ENCODE measurements around the gene IL36B.

Gene IL36B

DNA sequence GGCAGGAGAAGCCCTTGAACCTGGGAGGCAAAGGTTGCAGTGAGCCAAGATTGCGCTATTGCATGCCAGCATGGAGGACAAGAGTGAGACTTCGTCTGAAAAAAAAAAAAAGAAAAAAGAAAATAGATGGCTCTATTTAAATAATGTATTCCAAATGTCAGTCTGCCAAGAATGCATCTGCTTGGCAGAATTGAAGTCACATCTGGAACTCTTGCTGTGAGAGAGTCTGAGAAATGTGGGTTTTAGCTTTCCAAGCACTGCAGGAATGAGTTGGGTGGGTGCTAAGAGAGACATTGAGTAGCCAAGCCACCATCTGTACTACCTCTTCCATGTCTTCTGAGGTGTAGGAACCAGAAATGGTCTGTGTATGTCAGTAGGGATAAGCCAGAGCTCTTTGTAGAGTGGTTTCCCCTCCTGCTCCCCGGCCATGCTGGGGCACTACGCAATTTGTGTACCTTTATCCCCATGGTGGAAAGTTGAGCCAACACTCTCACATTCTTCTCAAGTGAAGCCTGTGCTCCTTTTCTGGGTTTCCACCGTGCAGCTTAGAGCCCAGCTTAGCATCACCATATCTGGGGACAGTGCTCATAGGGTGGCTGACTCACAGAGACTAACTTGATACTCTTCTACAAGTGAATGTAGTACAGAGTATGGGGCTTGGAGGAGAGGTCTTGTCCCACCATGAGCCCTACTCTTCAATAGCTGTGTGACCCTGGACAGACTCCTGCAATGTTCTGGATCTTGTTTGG, 40.4 kb upstream of the IL36B start:
- in situ Hi-C loops (cut with HindIII; ENCODE audit: low pct_ligation_motif_present, low sequenced_read_pairs), result no loop called here
- peaks cover 3% of the 10 kb centered on the region for H3K27me3 ChIP-seq (replicated peaks)
- H3K27ac ChIP-seq, result no peak overlapping the region
- DNase-seq, result no peak
- no peaks in the 10 kb centered on the region for H3K36me3 ChIP-seq (replicated peaks)
- TF ChIP-seq, protein P1, sequence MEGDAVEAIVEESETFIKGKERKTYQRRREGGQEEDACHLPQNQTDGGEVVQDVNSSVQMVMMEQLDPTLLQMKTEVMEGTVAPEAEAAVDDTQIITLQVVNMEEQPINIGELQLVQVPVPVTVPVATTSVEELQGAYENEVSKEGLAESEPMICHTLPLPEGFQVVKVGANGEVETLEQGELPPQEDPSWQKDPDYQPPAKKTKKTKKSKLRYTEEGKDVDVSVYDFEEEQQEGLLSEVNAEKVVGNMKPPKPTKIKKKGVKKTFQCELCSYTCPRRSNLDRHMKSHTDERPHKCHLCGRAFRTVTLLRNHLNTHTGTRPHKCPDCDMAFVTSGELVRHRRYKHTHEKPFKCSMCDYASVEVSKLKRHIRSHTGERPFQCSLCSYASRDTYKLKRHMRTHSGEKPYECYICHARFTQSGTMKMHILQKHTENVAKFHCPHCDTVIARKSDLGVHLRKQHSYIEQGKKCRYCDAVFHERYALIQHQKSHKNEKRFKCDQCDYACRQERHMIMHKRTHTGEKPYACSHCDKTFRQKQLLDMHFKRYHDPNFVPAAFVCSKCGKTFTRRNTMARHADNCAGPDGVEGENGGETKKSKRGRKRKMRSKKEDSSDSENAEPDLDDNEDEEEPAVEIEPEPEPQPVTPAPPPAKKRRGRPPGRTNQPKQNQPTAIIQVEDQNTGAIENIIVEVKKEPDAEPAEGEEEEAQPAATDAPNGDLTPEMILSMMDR (IDR thresholded peaks at IDR 0.05; ENCODE audit: low read depth, low read length, missing control alignments), result no peak
- H3K4me3 ChIP-seq (ENCODE audit: low read depth, low read length), result no peak overlapping the region

DNA sequence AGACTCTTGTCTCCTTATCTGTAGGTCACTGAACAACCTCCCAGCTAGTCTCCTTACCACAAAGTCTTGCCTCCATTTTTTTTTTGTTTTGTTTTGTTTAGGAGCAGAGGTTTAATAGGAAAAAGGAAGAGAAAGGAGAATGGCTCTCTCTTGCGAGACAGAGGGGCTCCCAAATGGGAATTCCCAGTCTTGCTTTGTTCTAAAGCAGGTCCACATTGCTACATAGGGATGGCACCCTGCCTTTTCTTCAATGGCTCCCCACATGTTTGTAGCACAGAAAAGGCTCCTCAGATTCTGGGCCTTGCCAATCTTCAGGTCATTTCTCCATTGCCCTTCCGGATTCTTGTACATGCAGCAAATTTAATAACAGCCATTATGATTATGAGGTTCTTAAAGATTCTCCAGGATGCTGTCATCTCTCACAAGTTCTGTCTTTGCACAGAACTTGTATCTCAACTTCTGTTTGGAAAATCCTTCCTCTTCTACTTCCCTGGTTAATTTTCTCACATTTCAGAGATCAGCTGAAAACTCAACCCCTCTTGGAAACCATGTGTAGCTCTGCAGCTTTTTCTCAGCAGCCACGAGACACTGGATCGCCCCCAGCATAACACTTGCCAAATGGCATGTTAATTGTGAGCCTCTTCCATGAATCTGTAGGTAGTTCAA, 38.7 kb upstream of the IL36B start:
- DNase-seq, result no peak
- no peak overlapping the region for H3K4me3 ChIP-seq (ENCODE audit: low read depth, low read length)
- in situ Hi-C loops (cut with HindIII; ENCODE audit: low pct_ligation_motif_present, low sequenced_read_pairs), result no loop called here
- no peak overlapping the region for H3K27ac ChIP-seq
- TF ChIP-seq, protein P1 (IDR thresholded peaks at IDR 0.05; ENCODE audit: low read depth, low read length, missing control alignments), result no peak
- no peaks in the 10 kb centered on the region for H3K36me3 ChIP-seq (replicated peaks)
- peaks cover 6% of the 10 kb centered on the region for H3K27me3 ChIP-seq (replicated peaks)

DNA sequence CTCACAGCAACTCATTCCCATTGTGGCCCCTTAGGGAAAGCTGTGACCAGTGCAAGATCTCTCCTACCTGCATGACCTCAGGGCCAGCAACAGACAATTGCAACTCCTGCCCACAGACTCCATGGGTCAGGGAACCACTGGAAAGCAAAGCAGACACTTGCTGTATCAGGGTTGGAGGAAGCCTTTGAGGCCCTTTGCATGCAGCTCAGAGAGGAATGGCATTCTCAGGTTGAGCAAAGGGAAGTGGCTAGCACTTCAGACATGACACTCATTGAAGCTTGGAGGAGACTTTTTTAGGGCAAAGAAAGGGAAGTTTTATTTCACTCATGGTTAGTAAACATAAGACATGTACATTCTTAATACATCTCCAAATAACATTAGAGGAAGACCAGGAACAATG, 37.2 kb upstream of the IL36B start:
- Histone ChIP-seq H3K27me3 (replicated peaks) (peaks cover 6% of the 10 kb centered on the region), H3K27ac (no peak overlapping the region), H3K4me3 (ENCODE audit: low read depth, low read length) (no peak overlapping the region), H3K36me3 (replicated peaks) (no peaks in the 10 kb centered on the region)
- DNase-seq, result no peak
- in situ Hi-C loops (cut with HindIII; ENCODE audit: low pct_ligation_motif_present, low sequenced_read_pairs), result no loop called here
- TF ChIP-seq, protein P1 (IDR thresholded peaks at IDR 0.05; ENCODE audit: low read depth, low read length, missing control alignments), result no peak

DNA sequence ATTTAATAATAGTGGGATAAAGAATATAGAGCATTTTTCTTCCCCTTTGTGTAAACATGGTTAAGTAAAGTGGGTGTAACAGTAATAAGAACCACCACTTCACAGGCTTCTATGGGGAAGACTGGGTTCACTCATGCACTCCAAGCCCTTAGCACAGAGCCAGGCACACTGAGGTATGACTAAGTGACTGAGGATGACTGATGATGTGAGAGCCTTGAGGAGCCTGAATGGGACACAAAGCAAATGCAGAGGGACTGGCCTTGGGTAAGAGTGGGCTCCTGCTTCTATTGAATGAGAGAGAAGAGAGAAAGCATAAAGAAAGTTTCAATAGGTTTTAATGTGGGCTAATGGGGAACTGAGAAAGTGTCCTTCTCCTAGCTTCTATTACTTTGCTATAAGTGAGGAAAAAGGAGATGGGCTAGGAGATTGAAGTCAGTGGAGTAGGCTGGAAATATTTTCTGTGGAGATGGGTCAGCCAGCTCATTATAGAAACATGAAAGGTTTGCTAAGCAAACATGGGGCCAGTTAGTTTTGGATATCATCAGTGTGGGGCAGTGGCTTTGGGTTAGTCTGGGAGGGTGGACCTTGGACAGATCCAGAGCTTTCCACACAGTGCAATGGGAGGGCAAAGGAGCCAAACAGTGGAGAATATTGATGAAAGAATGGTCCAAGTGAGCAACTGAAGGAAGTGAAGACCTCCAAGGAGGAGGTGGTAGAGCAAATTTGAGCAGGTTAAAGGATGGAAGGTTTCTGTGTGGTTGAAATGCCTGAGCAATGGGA, 35.7 kb upstream of the IL36B start:
- H3K36me3 ChIP-seq (replicated peaks), result no peaks in the 10 kb centered on the region
- H3K27ac ChIP-seq, result no peak overlapping the region
- peaks cover 4% of the 10 kb centered on the region for H3K27me3 ChIP-seq (replicated peaks)
- TF ChIP-seq, protein P1 (IDR thresholded peaks at IDR 0.05; ENCODE audit: low read depth, low read length, missing control alignments), result no peak
- no peak for DNase-seq
- no peak overlapping the region for H3K4me3 ChIP-seq (ENCODE audit: low read depth, low read length)
- in situ Hi-C loops (cut with HindIII; ENCODE audit: low pct_ligation_motif_present, low sequenced_read_pairs), result no loop called here

DNA sequence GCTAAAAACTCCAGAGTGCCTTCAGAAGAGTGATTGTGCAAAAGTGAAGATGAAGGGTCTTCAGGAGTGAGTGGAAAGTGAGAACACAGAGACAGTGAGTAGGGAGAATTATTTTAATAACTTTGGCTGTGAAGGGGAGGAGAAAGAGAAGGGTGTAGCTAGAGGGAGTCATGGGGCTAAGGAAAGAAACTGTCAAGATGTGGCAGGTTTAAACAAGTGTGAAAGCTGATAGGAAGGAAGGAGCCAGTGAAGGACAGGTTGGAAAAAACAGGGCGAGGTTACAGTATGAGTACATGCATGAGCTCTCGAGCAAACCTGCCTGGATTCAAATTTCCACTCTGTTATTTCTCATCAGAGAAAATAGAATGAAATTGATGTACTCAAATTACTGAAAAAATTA, 32.9 kb upstream of the IL36B start:
- H3K27me3 ChIP-seq (replicated peaks), result peaks cover 11% of the 10 kb centered on the region
- in situ Hi-C loops (cut with HindIII; ENCODE audit: low pct_ligation_motif_present, low sequenced_read_pairs), result no loop called here
- no peak overlapping the region for H3K4me3 ChIP-seq (ENCODE audit: low read depth, low read length)
- H3K27ac ChIP-seq, result no peak overlapping the region
- H3K36me3 ChIP-seq (replicated peaks), result no peaks in the 10 kb centered on the region
- TF ChIP-seq, protein P1 (IDR thresholded peaks at IDR 0.05; ENCODE audit: low read depth, low read length, missing control alignments), result no peak
- DNase-seq, result no peak

Measured in brain microvascular endothelial cell (primary cell).